GM12892 (cell line): ENCODE data around the gene CKS1B. TPM values are rescaled to one million over a fixed set of nuclear protein-coding genes. Genes with fewer than 3 reads are reported as not detected.

Source experiments
- DNase-seq: peaks from one replicate; pipeline ENCODE4 v3.0.0; 2011; ENCODE audit not compliant: insufficient read length
- FAIRE-seq: peaks from 2 replicates; lab custom pipeline; 2011; peaks lifted over from hg19 to GRCh38; lab: Jason Lieb, UNC
- POLR2A ChIP-seq: IDR thresholded peaks from 2 replicates; pipeline ENCODE4 v1.6.1; 2011; ENCODE audit warnings: low read depth, low read length, control low read depth
- POLR2AphosphoS5 ChIP-seq: IDR thresholded peaks from 2 replicates; pipeline ENCODE4 v1.6.1; 2011; ENCODE audit warnings: low read depth, low read length, control low read depth
- TAF1 ChIP-seq: IDR thresholded peaks from 2 replicates; pipeline ENCODE4 v1.6.1; 2011; ENCODE audit warnings: low read depth, mild to moderate bottlenecking, control low read depth, low read length, borderline replicate concordance
- polyA plus RNA-seq: library from polyadenylated mRNA; unstranded; fragments of >200 nt; gene quantifications from one replicate; pipeline ENCODE4 v1.2.1, GENCODE V29; 2012; ENCODE audit warnings: missing spikeins, inconsistent platforms; ENCODE audit not compliant: missing spikeins

Gene CKS1B
- polyA plus RNA-seq, result 182 TPM

GRCh38 chr1:154974102-154974807 is at the start of gene CKS1B:
TSS of gene CKS1B (plus strand) at chr1:154974681. CDS start at chr1:154974746, 65 bp downstream.
- FAIRE-seq, result peak; percentile 97
- DNase-seq, result peak; percentile 95
- TF ChIP-seq POLR2A (peak; percentile 78; the same call in 1 of the 2 replicates), TAF1 (no peak), POLR2AphosphoS5 (peak; percentile 84)

DNA sequence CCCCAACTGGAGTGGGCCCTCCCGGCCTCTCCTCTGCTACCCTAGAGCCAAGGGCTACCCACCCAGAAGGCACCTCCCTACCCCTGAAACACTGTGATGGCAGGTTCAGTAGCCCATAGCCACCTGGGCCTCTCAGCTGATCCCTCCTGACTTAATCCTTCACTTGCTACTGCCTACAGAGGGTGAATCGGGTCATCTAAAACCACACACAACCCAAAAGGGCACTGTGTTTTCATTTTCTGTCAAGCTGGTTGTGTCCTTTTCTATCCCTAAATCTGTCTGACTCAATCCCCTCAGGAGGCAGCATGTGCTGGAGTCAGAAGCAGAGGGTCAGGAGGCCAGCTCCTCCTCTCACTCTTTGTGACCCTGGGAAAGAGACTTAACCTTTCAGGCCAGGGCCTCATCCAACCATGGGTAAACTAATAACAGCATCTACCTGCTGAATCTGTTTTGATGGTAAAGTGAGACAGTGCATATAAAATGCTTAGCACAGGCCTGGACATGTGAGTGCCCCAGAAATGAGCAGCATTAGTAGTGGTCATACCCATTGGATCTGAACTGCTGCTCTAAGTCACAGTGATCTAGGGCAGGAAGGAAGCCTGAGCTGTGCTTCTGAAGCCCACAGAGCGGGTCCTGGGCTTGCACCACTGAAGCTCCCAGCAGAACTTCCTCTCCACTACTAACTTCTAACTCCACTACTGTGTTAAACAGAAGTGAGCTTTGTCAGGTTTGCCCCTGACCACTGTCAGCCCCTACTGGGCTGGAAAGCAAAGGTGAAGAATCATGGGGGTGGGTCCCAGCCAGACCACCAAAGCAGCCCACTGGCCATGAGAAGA is 48.9 kb upstream of the CKS1B start:
- no peak for DNase-seq
- no peak for FAIRE-seq
- TF ChIP-seq POLR2A (no peak), POLR2AphosphoS5 (no peak)

- no peak for TF ChIP-seq POLR2AphosphoS5
- no peak for TF ChIP-seq TAF1
- TF ChIP-seq POLR2A, result no peak
- no peak for FAIRE-seq
- no peak for DNase-seq
Measured at GRCh38 chr1:154926201-154926600, 48.3 kb upstream of the CKS1B start.

- TF ChIP-seq POLR2A (no peak), POLR2AphosphoS5 (no peak), TAF1 (no peak)
- FAIRE-seq (no peak), DNase-seq (no peak)
Measured at GRCh38 chr1:154931940-154932487, 42.5 kb upstream of the CKS1B start.

DNA sequence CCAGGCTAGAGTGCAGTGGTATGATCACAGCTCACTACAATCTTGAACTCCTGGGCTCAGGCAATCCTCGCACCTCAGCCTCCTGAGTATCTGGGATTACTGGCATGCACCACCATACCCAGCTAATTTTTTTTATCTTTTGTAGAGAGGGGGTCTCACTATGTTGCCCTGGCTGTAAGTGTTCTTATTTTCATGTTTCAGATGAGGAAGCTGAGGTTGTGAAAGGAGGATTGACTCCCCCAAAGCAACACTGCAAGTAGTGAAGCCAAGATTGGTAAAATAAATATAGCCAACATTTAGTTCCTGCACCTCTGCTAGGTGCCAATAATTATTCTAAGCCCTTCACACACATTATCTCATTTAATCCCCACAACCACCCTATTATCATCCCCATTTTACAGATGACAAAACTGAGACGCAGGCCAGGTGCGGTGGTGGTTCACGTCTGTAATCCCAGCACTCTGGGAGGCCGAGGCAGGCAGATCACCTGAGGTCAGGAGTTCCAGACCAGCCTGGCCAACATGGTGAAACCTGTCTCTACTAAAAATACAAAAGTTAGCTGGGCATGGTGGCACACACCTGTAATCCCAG is 40.0 kb upstream of the CKS1B start:
- FAIRE-seq (no peak), DNase-seq (no peak)
- TF ChIP-seq POLR2AphosphoS5 (no peak), TAF1 (no peak), POLR2A (no peak)

DNA sequence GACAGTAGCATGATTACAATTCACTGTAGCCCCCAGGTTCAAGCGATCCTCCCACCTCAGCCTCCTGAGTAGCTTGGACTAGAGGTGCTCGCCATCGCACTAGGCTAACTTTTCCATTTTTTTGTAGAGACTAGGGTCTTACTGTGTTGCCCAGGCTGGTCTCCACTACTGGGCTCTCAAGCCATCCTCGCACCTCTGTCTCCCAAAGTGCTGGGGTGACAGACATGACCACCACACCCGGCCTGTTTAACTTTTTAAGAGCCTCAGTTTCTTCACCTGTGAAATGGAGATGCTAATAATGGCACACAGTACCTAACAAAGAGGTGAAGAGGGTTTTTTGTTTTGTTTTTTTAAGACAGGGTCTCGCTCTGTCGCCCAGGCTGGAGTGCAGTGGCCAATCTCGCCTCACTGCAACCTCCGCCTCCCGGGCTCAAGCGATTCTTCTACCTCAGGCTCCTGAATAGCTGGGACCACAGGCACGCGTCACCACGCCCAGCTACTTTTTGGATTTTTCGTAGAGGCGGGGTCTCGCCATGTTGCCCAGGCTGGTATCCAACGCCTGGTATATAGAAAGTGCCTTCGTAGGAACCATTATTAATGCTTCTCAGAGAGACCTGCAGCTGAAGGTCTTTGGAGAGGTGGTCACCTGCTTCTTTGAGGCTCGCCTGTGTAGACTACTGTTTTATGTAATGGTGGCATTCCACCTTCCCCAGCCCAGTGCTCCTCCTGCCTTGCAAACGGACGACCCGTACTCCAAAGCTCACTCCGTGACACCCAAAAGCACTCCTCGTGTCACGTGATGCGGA is 38.5 kb upstream of the CKS1B start:
- no peak for DNase-seq
- no peak for FAIRE-seq
- TF ChIP-seq POLR2A, result no peak
- TF ChIP-seq TAF1, result no peak
- TF ChIP-seq POLR2AphosphoS5, result no peak

DNA sequence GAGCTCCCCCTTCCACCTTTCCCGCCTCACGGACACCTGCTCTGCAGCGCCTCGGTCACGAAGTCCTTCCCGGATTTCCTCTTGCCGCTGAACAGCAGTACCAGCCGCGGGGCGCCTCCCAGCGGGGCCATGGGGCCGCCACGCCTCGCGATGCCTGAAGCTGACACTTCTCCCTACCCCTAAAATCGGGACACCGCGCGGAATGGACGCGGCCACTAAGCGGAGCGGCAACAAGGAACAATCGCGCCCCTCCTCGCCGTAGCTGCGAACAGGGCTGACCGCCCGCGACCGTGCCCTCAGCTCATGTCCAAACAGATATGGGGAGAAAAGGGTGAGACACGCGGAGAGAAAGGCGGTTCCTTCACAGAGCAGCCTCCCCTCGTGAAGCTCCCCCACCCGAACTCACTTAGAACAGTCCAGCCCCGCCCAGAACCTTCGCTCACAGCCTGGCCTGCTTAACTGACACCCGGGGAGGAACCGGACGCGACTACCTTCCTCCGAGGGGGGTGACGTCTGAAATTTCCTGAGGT is 37.9 kb upstream of the CKS1B start, which contains the start of gene PMVK:
TSS of gene PMVK (minus strand) at position 165 of the 530 bp plus-strand sequence. CDS start at position 131, 34 bp downstream.
- FAIRE-seq, result peak; percentile 91
- peak; percentile 89 for DNase-seq
- TF ChIP-seq TAF1 (peak; percentile 52; the same call in 1 of the 2 replicates), POLR2A (peak; percentile 91), POLR2AphosphoS5 (peak; percentile 79)

- FAIRE-seq (peak; percentile 14), DNase-seq (peak; percentile 72)
- peak; percentile 60; the same call in 1 of the 2 replicates for TF ChIP-seq POLR2A
- peak; percentile 45; the same call in 1 of the 2 replicates for TF ChIP-seq POLR2AphosphoS5
- TF ChIP-seq TAF1, result no peak
Measured at GRCh38 chr1:154937085-154937987, 37.1 kb upstream of the CKS1B start.

DNA sequence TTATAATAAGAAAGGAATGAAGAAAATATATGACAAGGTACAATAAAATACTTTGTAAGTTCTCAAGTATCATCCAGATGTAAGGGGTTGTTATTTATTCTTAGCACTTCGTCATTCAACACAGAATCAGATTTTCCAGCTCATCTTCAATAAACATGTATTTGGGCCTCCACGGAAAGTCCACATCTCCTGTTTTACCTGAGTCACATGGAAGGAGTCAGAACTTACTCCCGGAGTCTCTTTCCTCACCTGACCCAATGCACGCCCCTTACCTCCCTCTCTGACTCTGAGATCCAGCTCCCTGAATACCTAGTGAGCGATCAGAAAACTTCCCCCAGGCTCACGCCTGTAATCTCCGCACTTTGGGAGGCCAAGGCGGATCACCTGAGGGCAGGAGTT is 36.5 kb upstream of the CKS1B start:
- FAIRE-seq, result no peak
- TF ChIP-seq POLR2A (no peak), TAF1 (no peak), POLR2AphosphoS5 (no peak)

More for the DNA sequence above, 36.5 kb upstream of the CKS1B start:
- no peak for DNase-seq
